Measurements from ENCODE around the gene LIMS2.

Gene LIMS2

DNA sequence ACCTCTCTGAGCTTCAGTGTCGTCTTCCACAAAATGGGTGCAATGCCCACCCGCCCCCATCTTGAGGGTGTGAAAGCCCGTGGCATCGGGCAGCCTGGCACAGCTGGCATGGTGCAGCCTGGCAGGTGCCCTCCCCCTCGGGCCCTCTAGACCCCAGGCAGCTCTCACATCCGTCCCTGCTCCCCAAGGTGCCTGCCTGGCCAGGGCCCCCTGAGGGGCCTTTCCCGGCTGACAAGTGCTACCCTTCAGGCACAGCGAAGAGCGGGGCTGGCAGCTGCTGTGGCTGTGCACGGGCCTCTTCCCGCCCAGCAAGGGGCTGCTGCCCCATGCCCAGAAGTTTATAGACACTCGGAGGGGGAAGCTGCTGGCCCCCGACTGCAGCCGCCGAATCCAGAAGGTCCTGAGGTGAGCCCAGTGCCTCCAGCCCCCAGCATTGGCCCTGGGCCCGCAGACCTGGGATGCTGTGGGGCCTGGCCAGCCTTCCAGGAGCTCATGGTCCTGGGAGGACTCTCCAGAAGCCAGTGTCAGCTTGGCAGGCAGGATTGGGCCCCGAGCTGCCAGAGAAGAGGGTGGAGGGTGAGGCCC lies 43.2 kb downstream of the LIMS2 start:
- no peak for DNase-seq

- no peak for DNase-seq
Measured at GRCh38 chr2:127631541-127631996, 43.8 kb downstream of the LIMS2 start.

- DNase-seq = no peak
Measured at GRCh38 chr2:127630864-127631540, 44.3 kb downstream of the LIMS2 start.

DNA sequence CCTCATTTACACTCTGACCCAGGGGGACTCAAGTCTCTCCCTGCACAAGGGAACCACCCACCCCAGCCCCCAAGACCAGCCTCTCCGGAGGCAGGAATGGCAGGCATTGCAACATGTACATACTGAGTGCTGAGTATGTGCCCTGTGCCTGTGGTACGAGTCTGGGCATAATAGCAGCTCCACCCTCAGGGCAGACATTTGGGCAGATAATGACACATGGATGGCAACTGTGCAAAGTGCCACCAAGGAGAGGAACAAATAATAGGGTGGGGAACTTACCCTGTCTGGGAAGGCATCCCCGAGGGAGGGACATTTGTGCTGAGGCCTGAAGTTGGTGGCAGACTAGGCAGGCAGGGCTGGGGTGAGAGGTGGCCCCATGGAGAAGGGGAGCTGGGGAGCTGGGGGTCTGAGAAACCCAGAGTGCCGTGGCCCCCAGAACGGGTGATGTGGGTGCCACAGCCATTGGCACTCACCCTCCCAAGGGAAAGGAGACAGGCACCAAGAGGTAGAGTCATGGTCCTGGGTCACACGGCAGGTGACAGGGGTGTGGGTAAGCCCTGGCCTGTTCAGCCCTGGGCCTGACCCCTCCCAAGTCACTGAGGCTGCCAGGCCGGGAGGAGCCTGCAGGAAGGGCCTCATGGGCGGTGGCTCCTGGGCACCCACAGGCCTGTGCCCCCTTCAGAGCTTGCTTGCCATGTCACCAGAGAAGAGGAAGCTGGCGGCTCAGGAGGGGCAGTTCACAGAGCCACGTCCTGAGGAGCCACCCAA lies 45.0 kb downstream of the LIMS2 start:
- no peak for DNase-seq

DNA sequence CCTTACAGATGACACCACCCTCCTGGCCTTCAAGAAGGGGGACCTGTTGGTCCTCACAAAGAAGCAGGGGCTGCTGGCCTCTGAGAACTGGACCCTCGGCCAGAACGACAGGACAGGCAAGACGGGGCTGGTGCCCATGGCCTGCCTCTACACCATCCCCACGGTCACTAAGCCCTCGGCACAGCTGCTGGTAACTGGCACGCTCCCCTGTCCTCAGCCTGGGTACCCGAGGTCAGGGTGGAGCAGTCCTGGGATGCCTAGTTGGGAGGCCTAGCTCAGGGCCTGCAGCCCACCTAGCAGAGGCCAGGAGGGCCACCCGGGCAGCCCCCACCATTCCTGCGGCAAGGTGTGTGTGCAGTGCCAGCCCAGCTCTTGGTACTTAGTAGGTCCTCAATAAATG lies 45.7 kb downstream of the LIMS2 start:
- DNase-seq = no peak

DNA sequence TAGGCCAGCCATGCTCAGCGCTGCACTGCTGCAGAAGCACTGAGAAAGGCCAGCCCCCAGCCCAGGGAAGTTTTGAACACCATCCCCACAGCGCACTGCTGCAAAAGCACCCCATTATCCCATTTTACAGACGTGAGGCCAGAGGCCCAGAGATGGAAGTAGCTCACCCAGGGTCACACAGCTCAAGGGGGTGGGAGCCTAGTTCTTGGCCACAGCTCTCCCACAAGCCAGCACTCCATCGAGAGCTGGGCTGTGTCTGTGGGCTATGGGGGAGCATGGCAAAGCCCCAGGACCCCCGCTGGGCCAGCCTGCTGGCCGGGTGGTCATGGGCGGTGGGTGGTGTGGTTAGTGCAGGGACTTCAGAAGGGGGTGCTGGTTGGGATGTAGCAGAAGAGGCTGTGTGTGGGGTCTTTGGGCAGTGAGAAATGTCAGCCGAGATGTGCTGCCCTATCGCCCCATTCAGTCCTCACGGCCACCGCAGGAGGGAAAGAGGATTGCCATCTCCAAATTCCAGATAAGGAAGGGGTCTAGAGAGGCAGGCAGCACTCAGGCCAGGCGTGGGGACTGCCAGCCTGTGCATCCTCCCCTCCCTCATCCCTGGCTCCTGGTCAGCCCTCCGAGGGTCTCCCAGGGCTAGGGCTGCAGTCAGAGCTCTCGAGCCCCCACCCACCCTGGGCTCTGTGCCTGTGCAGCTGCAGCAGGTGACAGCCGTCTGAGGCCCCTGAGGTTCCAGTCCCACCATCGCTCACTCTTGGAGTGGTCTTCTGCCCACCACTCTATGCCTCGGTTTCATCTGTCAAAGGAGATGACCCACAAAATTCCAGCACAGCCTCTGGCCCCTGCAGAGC lies 46.3 kb downstream of the LIMS2 start:
- no peak for DNase-seq

- no peak for DNase-seq
Measured at GRCh38 chr2:127627740-127628571, 47.4 kb downstream of the LIMS2 start.

GRCh38 chr2:127626917-127627739 lies 48.2 kb downstream of the LIMS2 start:
- no peak for DNase-seq

- DNase-seq = no peak
Measured at GRCh38 chr2:127626175-127626574, 49.2 kb downstream of the LIMS2 start.

DNA sequence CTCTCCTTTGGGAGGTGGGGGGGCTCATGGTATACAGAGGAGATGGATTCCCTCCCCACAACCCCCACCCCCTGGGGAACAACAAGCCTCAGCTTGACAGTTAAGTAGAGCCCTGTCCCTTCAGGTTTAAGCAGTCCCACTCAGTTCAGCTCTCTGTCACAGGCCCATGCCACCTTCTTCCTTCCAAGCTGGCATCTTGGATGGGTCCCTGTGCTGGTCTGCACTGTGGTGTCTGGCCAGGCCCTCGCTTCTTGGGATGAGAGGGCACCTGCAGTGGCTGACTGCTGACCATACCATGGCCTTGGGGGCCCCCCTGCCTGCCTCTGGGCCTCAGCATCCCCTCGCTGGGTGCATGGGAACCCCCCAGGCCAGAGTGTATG lies 49.8 kb downstream of the LIMS2 start:
- DNase-seq = no peak

DNA sequence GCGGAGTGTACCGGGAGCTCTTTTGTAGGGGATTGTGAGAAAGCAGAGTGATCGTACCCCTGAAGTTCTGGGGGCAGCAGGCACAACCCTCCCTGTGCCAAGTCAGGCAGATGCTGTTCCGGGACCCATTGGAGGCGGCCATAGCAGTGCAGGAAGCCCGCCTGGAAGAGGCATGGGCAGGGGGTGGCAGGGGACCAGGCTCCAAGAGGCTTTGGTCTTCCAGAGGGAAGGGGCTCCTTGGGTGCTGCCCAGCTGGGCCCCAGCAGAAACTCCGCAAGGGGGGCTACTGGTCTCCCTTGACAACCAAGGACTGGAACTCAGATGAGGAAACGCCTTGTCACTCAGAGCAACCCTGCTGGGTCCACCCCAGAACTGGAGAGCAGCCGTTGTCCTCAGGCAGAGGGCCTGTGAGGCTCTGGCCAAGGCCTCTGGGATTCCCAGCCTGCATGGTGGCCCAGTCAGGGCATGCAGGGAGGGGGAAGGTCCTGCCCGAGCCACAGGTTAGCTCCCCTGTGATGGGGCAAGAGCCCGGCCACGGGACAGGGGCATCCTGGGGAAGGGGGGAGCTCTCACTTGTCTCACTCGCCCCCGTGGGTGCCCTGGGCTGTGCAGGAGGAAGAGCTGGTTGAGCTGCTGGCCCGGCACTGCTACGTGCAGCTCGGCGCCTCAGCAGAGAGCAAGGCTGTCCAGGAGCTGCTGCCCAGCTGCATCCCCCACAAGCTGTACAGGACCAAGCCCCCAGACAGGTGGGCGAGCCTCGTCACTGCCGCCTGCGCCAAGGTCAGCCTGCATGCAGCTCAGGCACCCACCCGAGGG lies 50.4 kb downstream of the LIMS2 start:
- no peak for DNase-seq

- no peak for DNase-seq
Measured at GRCh38 chr2:127624320-127624755, 51.0 kb downstream of the LIMS2 start.

- no peak for DNase-seq
Measured at GRCh38 chr2:127623388-127624319, 51.7 kb downstream of the LIMS2 start.

- no peak for DNase-seq
Measured at GRCh38 chr2:127622561-127623387, 52.6 kb downstream of the LIMS2 start.

DNA sequence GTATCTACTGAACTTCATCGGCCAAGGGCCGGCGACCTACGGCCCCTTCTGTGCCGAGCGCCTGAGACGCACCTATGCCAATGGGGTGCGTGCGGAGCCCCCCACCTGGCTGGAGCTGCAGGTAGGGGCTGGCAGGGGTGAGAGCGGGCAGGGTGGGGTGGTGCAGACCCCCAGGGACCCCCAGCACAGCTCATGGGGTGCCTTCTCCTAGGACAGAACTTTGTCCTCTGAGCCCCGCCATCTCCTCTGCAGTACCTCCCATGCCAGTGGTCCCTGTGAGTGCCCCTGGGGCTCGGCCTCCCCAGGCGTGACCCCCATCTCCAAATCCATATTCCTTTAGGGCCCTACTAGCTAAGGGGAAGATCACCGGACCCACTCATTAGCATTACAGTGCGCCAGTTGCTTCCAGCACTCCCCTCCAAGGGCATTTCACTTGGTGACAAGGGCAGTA lies 53.3 kb downstream of the LIMS2 start:
- no peak for DNase-seq

GRCh38 chr2:127620866-127621265 lies 54.5 kb downstream of the LIMS2 start:
- no peak for DNase-seq

DNA sequence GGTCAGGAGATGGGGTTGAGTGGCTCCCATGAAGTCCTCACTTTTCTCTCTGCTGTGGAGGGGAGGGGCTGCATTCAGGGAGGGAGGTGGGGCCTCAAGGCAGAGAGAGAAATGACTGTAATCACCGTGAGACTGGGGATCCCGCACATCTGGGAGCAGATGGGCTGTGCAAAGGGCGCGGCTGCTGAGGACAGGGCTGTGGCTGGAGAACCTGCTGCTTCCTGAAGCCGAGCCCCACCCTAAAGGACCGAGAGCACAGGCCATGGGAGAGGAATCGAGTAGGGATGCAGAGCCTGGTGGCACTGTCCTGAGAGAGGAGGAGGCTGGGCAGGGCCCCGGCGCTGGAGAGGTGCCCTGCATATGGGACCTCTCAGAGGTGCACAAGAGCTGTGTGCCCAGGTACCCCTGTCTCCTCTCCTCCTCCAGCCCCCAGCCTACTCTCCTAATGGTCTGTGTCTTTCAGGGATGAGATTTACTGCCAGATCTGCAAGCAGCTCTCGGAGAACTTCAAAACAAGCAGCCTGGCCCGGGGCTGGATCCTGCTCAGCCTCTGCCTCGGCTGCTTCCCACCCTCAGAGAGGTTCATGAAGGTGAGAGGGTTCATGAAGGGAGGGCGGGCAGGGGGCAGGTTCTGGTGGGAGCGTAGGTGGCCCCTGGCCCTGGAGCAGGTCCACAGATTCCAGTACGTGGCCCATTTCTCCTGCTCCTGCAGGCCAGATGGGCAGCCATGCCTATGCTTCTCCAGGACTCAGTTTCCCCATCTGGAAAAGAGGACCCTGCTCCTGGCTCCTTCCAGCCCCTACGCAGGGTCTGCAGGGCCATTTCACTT lies 55.2 kb downstream of the LIMS2 start:
- DNase-seq = no peak

Data from NCI-H2171 treated with DMSO at 0.1 percent for 48 hours (cell line).